NCI-H187 treated with DMSO at 0.1 percent for 48 hours (cell line): ENCODE data around the gene ABHD2.
"Not testable (repeated sequence)": the region's sequence is repeated elsewhere in the genome, so short reads cannot be mapped to it uniquely, and the experiment has no call there.

Experiments used
- DNase-seq: peaks from one replicate; lab custom pipeline; 2025; lab: John Stamatoyannopoulos, UW

ABHD2 gene

DNA sequence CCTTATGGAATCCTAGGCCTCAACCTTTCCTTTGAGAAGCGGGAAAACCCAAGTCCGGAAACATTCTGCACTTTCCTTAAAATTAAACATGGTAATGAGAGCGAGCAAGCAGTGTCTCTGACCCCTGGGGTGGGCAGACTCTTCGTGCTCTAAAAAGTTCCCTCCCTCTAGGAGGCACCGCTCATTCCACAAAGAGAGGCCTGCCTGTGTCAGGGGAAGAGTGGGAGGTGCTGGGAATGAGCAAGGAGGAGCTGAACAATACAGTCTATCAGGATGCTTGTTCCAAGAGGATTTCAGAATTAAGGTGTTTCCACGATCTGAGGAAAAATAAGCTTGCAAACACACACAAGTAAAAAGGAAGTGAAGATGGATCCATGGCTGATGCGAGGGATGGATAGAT is 139.2 kb downstream of the ABHD2 start:
- no peak for DNase-seq

DNA sequence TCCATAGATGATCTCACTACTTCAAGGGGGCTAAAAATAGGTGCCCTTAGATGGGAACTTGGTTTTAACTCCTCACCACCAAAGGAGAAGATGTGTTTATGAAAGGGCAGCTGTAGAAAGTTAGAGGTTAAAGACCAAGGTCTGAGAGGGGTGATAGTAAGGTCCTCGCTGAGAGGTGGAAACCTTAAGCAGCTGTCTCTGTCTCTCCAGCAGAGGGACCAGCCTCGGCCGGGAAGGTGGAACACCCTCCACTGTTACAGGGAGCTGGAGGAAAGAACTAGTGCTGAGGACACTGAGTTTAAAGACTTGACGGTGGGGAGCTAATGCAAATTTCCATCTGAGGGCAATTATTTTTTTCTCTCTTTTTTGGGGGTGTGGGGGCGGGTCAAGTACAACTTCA is 142.0 kb downstream of the ABHD2 start:
- DNase-seq, result no peak

DNA sequence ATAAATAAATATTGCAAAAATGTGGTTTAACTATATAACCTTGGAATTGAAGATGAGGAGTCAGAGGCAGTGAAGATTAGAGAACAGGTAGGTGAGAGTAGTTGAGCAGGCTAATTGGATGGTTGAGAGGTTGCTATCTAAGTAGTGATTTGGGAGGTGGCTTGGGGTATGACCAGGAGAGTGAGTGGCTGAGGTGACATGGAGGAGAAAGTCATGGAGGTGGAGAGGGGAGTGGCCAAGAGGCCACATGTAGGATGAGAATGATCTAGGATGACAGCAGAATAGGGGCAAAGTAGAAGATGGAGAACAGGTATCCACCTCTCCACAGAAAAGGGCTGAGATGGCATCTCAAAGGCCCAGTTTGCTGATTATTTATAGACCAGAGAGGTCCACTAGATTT is 143.6 kb downstream of the ABHD2 start:
- no peak for DNase-seq

DNA sequence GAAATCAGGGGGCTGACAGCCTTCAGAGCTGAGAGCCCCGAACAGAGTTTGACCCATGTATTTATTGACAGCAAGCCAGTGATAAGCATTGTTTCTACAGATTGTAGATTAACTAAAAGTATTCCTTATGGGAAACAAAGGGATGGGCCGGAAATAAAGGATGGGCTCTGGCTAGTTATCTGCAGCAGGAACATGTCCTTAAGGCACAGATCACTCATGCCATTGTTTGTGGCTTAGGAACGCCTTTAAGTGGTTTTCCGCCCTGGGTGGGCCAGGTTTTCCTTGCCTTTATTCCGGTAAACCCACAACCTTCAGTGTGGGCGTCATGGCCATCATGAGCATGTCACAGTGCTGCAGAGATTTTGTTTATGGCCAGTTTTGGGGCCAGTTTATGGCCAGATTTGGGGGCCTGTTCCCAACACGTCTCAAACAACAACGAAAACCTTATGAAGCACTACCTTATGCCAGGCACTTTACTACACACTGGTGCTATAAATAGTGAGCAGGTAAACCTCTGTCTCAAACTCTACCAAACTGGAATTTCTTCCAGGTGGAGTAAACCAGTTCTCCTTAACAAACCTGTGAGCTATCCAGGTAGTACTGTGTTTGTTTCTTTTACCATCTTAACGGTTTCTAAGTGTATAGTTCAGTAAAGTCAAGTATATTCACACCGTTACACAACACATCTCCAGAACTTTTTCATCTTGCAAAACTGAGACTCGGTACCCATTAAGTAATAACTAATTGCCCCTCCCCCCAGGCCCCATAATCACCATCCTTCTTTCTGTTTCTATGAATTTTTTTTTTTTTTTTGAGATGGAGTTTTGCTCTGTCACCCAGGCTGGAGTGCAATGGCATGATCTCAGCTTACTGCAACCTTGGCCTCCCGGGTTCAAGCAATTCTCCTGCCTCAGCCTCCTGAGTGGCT is 151.9 kb downstream of the ABHD2 start:
- DNase-seq, result not testable (repeated sequence)

DNA sequence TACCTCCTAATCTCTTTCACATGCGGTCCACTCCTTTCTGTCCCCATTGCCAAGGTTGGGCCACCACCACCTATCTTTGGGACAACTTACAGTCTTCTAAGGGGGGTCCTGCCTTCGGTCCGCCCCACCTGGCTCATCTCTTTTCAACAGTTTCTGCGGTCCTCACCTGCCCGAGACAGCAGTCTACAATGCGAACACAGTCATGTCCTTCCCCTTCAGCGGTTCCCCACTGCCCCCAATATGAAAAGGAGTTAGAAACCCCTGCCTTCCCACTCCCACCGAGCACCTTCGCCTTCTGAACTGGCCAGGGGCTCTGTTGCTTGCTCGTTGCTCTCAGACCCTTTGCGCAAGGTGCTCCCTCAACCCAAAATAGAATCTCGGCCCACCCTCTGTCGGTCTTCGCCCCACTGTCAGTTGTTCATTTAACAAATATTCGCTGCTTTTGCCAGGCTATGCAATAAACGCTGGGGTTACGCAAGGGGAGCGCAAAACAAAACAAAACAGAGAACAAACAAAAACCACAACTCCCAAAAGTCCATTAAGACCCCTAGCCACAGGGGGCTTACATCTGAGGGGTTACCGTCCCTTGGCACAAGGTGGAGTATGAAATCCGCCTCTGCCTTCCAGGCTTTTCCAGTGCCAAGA is 154.9 kb downstream of the ABHD2 start:
- no peak for DNase-seq

DNA sequence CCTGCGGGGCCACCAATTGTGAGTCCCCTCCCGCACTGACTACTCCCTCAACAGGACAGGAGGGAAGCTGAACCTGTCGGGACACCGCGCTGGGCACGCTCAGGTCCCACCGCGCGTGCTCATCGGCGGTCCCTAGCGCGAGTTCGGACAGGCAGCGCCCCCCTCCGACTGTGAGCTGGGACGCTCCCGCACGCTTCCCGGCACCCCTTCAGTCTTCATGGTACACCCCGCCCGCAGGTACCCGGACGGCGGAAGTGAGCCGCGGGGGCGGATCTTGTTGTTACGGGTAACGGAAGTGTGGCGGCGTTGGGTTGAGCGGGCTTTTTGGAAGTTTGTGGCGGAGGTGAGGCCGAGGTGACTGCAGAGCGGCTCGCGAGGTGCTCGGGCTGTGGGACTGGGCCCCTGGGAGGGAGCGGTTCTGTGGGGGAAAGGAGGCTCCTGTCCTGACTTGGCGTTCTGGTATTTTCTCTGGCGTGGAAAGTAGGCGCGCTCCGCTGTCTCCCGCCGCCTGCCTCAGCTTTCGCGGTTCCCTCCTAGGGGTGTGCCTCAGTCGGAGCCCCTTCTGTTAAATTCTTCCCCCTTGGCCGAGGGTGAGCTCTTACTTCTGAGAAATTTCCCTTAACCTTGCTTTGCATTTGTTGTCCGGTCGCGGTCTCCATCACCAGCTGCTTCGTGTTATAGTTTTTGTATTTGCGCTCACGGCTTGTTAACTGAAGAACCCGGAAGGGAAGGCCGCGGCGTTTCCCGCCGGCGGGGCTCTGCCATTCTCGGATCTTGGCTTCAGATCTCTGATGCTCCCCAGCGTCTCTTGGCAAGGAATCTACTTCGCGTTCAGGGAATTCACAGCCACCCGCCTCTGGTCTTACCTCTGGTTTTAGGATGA is 155.7 kb downstream of the ABHD2 start, which contains the start of gene FANCI:
FANCI (plus strand) TSS at position 289 of the 883 bp plus-strand sequence. CDS start 3,669 bp downstream, outside the sequence.
- peak; percentile 53 for DNase-seq

DNA sequence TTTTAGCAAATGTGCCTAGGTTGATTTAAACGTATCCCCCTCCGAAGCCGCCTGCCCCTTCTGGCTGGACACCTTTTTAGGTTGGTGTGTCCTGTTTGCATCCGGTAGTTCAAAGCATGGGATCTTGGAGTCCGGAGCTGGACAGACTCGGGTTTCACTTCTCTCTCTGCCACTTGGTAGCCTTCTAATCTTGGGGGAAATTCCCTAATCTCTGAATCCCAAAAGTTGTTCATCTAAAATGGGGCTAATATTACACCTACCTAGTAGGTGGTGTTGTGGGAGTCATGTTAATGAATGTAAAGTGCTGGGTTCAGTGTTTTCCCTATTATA is 156.3 kb downstream of the ABHD2 start:
- DNase-seq, result no peak

DNA sequence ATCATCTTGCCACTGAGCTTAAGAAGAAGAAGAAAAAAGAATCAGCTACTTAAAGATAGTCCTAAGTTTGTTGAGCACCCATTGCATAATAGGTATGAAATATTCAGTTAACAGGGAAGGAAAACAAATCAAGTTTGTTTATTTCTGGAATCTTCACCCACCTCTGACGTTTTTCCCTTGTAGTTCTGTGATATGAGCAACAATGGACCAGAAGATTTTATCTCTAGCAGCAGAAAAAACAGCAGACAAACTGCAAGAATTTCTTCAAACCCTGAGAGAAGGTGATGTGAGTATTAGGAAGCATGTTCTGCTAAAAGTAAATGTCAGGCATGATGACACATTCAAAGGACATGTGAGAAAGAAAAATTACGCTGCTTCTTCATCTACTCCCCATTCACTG is 159.2 kb downstream of the ABHD2 start:
- DNase-seq, result no peak

DNA sequence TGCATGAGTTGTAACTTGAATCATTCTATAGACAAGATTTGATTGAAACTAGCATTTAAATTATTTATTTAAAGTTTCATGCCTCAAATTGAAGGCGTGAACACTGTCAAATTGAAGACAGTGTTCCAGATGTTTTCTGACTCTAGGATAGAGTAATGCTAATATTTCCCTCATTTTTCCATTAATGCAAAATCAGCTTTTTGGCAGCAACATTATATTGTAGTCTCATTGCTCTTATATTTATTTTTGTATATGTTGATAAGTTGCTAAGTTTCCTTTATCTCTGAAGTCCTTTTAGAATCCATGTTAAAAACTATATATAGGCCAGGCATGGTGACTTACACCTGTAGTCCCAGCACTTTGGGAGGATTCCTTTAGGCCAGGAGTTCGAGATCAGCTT is 160.3 kb downstream of the ABHD2 start:
- no peak for DNase-seq

DNA sequence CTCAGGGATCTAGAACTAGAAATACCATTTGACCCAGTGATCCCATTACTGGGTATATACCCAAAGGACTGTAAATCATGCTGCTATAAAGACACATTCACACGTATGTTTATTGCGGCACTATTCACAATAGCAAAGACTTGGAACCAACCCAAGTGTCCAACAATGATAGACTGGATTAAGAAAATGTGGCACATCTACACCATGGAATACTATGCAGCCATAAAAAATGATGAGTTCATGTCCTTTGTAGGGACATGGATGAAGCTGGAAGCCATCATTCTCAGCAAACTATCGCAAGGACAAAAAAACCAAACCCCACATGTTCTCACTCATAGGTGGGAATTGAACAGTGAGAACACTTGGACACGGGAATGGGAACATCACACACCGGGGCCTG is 161.9 kb downstream of the ABHD2 start:
- DNase-seq, result not testable (repeated sequence)
